Fibroblast of the conjunctiva (primary cell): ENCODE data around the gene TANK.
A peak's percentile ranks its signal among the peaks of the same experiment; 100 is the strongest.
"Not testable (repeated sequence)": the region's sequence is repeated elsewhere in the genome, so short reads cannot be mapped to it uniquely, and the experiment has no call there.

Experiments
- DNase-seq: peaks from one replicate; pipeline ENCODE4 v3.0.0-alpha.2; 2010; ENCODE audit warnings: low read depth

TANK gene

DNA sequence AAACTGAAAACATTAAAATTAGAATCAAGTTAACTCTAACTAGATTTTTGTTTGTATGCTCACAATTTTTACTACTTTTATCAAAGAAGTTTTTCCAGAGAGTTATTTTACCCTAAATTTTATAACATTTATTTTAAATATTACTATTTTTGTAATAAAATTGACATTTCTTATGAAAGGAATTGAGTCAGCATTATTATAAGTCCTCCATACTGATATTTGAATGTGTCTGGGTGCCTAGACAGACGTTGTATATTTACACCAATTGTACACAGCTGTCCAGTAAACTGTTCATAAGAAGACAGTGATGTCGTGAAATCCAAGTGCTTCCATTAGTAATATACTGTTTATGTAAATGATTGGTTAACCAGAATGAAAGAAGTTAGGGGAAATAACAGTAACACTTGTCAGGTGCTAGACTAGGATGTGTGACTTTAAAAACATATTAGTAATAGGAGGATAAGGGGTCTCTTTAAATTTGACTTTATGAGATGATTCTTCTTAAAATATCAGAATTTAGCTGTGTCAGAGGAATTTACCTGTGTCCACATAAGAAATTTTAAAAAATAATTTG lies 73.7 kb downstream of the TANK start:
- DNase-seq: no peak

DNA sequence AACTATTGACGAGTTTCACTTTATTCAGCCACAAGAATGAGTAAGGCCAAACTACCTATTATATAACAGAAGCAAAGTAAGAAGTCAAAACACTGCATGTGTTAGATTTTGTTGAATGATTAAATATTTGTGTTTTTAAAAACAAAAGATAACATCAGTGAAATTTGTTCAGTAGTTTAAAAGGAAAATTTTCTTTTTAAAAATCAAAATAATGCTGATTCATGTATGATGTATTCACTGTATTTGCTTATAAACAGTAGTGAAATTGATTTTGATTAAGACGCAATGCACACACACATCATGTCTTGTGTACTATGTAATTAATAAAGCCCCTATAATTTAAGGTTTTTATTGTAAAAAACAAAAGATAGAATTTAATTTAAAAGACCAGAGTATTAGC lies 74.4 kb downstream of the TANK start:
- no peak for DNase-seq

GRCh38 chr2:161237392-161238264 lies 77.4 kb downstream of the TANK start:
- DNase-seq: no peak

DNA sequence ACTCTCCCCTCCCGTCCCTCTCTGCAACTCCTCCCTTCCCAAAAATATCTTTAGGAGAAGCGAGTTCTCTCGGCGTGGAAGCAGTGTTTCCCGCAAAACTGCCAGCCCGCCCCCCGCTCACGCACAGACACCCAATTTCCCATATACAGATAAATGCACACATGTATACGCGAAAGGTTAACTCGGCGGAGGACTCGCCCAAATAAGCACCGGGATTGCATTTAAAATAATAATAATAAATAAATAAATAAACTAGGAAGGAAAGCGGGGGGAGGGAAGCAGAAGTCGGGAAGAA lies 78.0 kb downstream of the TANK start:
- DNase-seq: no peak

- DNase-seq: no peak
These were observed 78.5 kb downstream of the TANK start for GRCh38 chr2:161238560-161239325.

- DNase-seq: no peak
These were observed 79.3 kb downstream of the TANK start for GRCh38 chr2:161239326-161240109.

GRCh38 chr2:161241894-161242293 lies 81.7 kb downstream of the TANK start:
- DNase-seq: no peak

GRCh38 chr2:161243312-161243711 lies 83.1 kb downstream of the TANK start:
- DNase-seq: no peak

DNA sequence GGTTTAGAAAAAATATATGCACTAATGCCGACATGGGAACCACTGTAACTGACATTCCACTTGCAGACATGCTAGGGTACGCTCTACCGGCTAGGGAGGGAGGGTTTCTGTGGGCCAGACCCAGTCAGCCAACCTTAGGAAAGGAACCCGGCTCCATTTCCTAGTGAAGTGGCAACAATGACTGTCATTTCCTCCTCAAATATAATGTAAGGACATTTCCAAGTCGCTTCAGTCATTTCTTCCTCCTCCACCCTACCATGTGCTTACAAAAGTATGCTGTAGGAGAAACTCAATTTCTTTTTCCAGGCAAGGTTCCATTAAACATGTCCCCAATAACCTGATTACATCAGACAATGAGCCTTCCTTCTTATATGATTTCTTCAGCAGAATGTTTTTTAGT lies 83.7 kb downstream of the TANK start:
- DNase-seq: no peak

DNA sequence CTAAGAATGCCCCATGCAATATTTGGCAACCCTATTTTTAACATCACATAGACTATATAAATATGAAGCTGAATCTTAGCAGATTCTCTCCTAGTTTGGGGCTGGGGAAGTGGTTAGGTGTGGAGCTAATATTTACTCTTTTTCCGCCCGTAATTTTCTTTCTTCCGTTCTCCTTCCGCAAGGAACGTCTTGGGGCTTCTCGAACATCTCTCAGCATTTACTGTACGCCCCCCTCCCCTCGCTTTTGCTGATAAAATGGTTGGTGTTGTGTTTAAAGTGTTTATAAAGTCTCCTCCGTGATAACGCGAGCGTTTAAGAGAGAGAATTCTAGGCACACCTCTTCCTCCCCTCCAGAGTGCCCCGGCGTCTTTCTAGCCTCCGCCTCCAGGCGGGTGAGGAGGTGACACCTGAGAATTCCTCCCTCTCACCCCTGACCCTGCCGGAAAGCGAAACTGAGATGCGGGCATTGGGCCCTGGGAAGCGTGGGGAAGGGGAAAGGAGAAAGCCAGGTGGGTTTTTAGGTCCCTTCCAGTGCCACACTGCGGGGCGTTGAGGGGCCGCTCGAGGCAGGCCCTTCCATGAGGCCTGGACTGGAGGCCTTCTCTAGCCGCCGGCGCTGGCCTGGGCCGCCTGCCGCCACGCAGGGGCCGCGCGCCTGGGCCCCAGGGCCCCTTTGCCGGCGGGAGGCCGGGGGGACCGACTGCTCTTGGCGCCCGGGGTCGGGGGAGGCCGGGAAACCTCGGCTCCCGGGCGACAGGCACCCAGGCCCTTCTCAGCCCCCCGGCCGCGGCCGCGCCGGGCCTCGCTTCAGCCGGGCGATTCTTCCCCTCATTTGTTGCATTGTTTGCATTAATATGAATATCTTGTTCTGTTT lies 84.4 kb downstream of the TANK start:
- not testable (repeated sequence) for DNase-seq

DNA sequence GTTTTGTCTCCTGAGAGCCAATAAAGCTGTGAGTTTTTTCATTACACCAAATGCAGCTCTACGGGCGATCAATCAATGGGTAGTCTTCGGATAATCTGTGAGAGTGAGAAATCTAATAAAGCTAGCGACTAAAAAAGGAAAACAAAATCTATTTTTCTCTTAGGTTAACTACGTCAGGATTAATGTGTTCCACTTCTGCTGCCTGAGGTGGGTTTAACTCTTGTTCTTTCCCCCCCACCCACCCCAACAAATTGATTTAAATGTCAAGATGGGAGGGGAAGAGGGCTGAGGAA lies 85.0 kb downstream of the TANK start:
- DNase-seq: no peak

DNA sequence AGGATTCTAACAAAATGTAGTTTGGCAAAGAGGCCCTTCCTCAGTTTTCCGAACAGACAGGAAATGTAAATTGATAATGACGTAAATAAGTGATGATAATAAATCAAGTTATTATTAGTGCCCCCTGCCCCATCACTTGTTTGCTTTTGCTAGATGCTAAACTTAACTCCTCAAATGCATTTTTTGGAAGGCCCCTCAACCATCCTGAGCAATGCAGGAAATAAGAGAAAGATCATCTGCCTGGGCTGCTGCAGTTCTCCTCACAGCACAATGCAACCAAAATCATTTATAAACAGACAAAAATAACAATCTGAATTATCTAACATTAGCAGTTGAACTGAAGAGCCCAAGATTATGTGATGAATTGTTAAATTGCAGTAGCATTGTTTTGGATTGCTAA lies 85.4 kb downstream of the TANK start:
- no peak for DNase-seq

GRCh38 chr2:161246281-161246680 lies 86.1 kb downstream of the TANK start:
- no peak for DNase-seq

DNA sequence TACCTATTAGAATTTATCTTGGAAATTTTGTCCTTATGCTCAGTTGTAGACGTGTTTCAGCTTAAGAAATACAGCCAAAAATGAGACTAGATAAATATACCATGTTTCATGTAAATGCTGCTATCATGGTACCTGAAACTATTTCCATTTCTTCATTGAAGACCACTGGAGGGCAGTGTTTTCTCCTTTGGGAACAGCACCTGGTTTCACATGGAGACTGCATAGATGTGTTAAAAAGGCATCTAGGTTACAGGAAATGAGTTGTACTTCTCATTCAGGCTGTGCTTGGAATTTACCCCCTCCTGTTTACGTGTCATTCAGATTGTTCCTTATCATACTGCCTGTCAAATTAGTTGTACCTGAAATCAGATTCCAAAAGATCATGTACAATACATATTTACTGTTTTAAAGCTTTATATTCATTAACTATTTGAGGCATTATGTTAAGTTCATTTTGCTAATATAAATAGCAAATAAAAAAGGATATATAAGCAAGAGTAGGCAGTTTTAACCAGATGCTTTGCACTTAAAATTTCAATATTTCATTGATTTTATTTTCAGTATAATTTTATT lies 90.7 kb downstream of the TANK start:
- no peak for DNase-seq

DNA sequence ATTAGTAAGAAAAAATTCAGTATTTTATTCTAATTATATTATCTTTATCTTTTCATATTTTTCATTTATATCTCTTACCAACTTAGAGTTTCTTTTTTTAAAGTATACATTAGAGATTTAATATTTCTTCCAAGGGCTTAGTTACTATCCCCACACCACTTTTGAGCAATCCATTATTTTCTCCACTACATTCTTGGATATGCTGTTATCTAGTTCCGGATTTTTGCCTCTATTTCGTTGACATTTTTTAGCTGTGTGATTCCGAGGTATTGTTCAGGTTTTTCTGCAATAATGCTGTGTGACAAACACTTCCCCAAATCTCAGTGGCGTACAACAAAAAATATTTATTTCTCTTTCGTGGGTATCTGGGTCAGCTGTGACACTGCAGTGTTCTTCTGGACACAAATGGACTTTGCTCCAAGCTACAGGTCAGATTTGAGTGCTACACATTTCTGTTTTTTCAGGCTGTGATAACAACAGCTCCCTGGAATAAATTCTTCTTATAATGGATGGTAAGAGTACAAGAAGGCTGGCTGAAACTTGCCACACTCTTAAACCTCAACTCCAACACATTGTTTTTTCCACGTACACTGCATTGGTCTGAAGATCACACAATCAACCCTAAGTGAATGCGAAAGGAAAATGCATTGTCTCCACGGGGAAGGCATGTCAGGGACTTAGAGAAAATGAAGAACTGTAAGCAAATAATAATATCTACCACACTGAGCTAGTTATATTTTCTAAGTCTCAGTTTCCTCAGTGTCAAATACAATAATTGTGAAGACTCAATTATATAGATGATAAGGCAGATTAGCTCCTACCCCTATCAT lies 97.1 kb downstream of the TANK start:
- DNase-seq: no peak

DNA sequence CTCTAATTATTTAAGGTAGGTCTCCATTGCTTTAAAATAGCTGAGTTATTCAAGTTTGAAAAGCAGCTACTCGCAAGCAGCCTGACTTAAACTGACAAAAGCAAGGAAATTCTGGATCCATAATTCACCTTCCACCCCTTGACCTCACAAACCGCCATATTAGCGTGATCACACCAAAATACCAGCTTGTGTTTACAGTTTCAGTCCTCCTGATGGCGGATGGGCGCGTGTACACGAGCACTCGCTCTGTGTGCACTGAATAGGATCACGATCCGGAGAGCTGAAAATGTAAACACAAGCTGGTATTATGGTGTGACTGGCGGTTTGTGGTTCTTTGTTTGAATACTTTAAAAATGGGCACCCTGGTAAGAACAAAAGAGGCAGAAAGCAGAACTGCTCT lies 105.6 kb downstream of the TANK start:
- DNase-seq: no peak

DNA sequence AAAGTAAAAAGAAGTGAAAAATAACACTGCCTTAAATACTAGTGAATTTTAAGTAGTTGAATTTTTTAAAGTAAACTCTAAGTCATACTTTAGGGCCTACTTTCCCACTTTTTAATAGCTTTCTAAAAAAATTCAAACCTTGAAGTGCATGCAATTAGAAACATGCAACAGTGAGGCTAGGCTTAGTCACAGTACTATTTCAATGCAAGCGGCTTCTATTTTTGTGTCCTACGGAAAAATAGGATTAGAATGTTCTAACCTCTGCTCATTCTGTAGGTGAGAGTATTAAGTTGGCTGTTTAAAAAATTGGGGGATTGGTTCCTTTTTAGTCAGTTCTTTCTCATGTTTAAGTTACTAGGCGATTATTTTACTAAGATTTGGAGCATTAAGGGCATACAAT lies 108.9 kb downstream of the TANK start:
- no peak for DNase-seq

- DNase-seq: peak; percentile 55
These were observed 113.0 kb downstream of the TANK start for GRCh38 chr2:161273038-161273760.

DNA sequence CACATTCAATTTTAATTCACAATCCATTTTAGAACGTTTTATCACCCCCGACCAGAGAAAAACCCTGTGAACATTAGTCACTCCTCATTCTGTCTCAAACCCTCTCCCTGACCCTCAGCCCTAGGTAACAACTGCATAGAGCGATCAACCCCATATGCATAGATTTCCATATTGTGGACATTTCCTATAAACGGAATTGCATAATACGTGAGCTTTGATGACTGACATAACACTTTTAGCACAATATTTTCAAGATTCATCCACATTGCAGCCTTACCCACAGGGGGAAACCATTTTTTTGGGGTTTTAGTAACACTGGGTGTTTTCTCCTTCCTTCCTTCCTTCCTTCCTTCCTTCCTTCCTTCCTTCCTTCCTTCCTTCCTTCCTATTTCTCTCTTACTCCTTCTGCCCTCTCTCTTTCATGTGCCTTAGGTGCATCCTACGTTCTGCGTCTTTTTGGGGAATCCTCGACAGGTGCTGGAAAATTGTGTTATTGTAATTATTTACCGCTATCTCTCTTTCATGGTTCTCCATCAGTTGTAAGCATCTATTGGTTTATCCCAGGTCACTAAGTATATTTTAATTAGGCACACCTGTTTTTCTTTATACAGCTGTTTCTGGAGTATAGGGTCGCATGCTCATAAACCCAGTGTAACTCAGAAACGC lies 118.5 kb downstream of the TANK start:
- not testable (repeated sequence) for DNase-seq
